ENCODE results near the gene CXCR6. TPM values are rescaled to one million over a fixed set of nuclear protein-coding genes. Genes with fewer than 3 reads are reported as not detected.

The CXCR6 gene
- total and polyA plus RNA-seq, 2 of the 8 experiments (the other 6 are each of a cell fraction or from before 2014, with no cell fraction given): not detected

GRCh38 chr3:45955706-45956105 is 12.4 kb downstream of the CXCR6 start:
- peaks cover 0 to 2% of the 10 kb centered on the region in 2 experiments for H4K20me1 ChIP-seq (replicated peaks in 1 of 2; ENCODE audit: control insufficient read depth in 1 of 2, insufficient read depth in 2 of 2, low read length in 2 of 2)
- H4K5ac ChIP-seq (ENCODE audit: insufficient read length, low read depth, low read length): no peak overlapping the region
- no peak overlapping the region for H3K14ac ChIP-seq (ENCODE audit: insufficient read length)
- no peak overlapping the region for H4K91ac ChIP-seq (replicated peaks; ENCODE audit: insufficient read length, low read length)
- H3K27me3 ChIP-seq (replicated peaks in 1 of 4; ENCODE audit: control insufficient read depth in 3 of 4, extremely low read depth in 1 of 4, insufficient read depth in 3 of 4, low read length in 3 of 4): no peaks in the 10 kb centered on the region; a peak in 1 of 7 replicates
- WGBS, 2 experiments (ENCODE audit: extremely low coverage in 1 of 2, insufficient coverage in 1 of 2, insufficient read length in 1 of 2, insufficient replicate concordance in 2 of 2, low coverage in 1 of 2, low lambda C conversion rate in 2 of 2, missing lambda C conversion rate in 1 of 2): 89% methylated on average over 4 of the region's 4 CpGs; no CpG with 5 or more reads in 1 of the 2 experiments
- peaks cover 16 to 87% (median 70%) of the 10 kb centered on the region in 4 experiments for H3K36me3 ChIP-seq (ENCODE audit: control insufficient read depth in 2 of 4, insufficient read depth in 4 of 4, low read length in 3 of 4)
- H2BK120ac ChIP-seq (replicated peaks; ENCODE audit: low read depth, low read length): no peak overlapping the region
- H3K4me1 ChIP-seq (replicated peaks in 1 of 4; ENCODE audit: control insufficient read depth in 3 of 4, insufficient read depth in 4 of 4, low read length in 3 of 4): no peaks in the 10 kb centered on the region
- DNase-seq (ENCODE audit: low read depth in 1 of 2, low spot score in 2 of 2): no peak
- H3K9me3 ChIP-seq (ENCODE audit: insufficient read depth in 2 of 2, low read depth in 1 of 2, low read length in 1 of 2): no peaks in the 10 kb centered on the region
- H2AFZ ChIP-seq (ENCODE audit: low read length): no peak overlapping the region
- CTCF ChIA-PET (ENCODE audit: partially characterized antibody): interaction anchor here (1.5 kb wide), 1 partner anchor 17 kb away, joined by 3 read pairs; no protein-coding TSS in a partner anchor
- FAIRE-seq: no peak
- no peak overlapping the region for H4K8ac ChIP-seq (ENCODE audit: extremely low read depth, insufficient read depth, low read length)
- H3K23ac ChIP-seq (ENCODE audit: insufficient read length): no peak overlapping the region
- POLR2A ChIA-PET (ENCODE audit: partially characterized antibody): no interaction called here
- no peak overlapping the region for H3K27ac ChIP-seq (ENCODE audit: low read depth, low read length)
- no peak overlapping the region for H3K4ac ChIP-seq (replicated peaks; ENCODE audit: insufficient read length, low read depth, low read length)
- no peak overlapping the region for H3K9ac ChIP-seq (replicated peaks in 1 of 4; ENCODE audit: extremely low read depth in 1 of 4, low read depth in 3 of 4, low read length in 3 of 4)
- H2BK12ac ChIP-seq (ENCODE audit: low read depth, low read length): no peak overlapping the region
- H3K4me2 ChIP-seq (ENCODE audit: insufficient read depth in 1 of 2, low read depth in 2 of 2, low read length in 2 of 2): no peak overlapping the region
- no peak overlapping the region for H3K4me3 ChIP-seq (ENCODE audit: extremely low read depth in 1 of 4, insufficient read depth in 2 of 4, low read depth in 3 of 4, low read length in 4 of 4)
- H2BK5ac ChIP-seq (ENCODE audit: low read depth, low read length): no peak overlapping the region
- no peaks in the 10 kb centered on the region for H3K79me1 ChIP-seq (ENCODE audit: low read depth, low read length)
- no peak overlapping the region for H3K56ac ChIP-seq (replicated peaks; ENCODE audit: insufficient read length, low read depth, low read length)
- H2BK15ac ChIP-seq (ENCODE audit: low read length): no peak overlapping the region
- no peaks in the 10 kb centered on the region for H3K79me2 ChIP-seq (ENCODE audit: control insufficient read depth in 1 of 2, insufficient read depth in 2 of 2, low read length in 2 of 2)
- H3K23me2 ChIP-seq (ENCODE audit: low read depth, low read length): no peaks in the 10 kb centered on the region
- H2BK20ac ChIP-seq (ENCODE audit: low read length): no peak overlapping the region
- no peak overlapping the region for H2AK5ac ChIP-seq (ENCODE audit: low read depth, low read length)
- H3K18ac ChIP-seq (ENCODE audit: extremely low read depth, low read length): no peak overlapping the region
- TF ChIP-seq BCL11A (IDR thresholded peaks at IDR 0.05; ENCODE audit: low read depth in 2 of 2, low read length in 2 of 2) (no peak), KDM4A (IDR thresholded peaks at IDR 0.05; ENCODE audit: low read depth, low read length, severe bottlenecking) (no peak), EGR1 (IDR thresholded peaks at IDR 0.05; ENCODE audit: borderline replicate concordance, low read depth, low read length) (no peak), CBX8 (IDR thresholded peaks at IDR 0.05; ENCODE audit: borderline replicate concordance, low read depth, low read length) (no peak), CTCF (IDR thresholded peaks at IDR 0.05; ENCODE audit: control extremely low read depth in 1 of 3, insufficient read depth in 1 of 3, low read depth in 1 of 3, low read length in 3 of 3) (no peak), RFX5 (IDR thresholded peaks at IDR 0.05; ENCODE audit: borderline replicate concordance, low read depth, low read length) (no peak), TAF7 (optimal IDR thresholded peaks at IDR 0.05; ENCODE audit: borderline replicate concordance, low read depth, low read length) (no peak)
